OCI-LY1 (cell line): Measurements from ENCODE around the gene HIVEP2.

Experiments used
- H2AFZ ChIP-seq: fragments of 200-600 bp; sonication (generic), shearing (Covaris generic); 2 replicates; pipeline ENCODE4 v1.6.0; 2014; ENCODE audit warnings: antibody characterized with exemption, mild to moderate bottlenecking, low read length
- H3F3A ChIP-seq: fragments of 200-600 bp; sonication (generic), shearing (Covaris generic); 2 replicates; pipeline ENCODE4 v1.6.0; 2014; ENCODE audit warnings: mild to moderate bottlenecking, antibody characterized with exemption, low read length, moderate library complexity; ENCODE audit not compliant: insufficient read depth
- H3K27ac ChIP-seq: fragments of 200-600 bp; sonication (generic); 2 replicates; pipeline ENCODE4 v1.5.1; 2014; ENCODE audit warnings: low read length, mixed run types, mild to moderate bottlenecking, low read depth; ENCODE audit not compliant: poor library complexity, severe bottlenecking
- H3K27me3 ChIP-seq: fragments of 200-600 bp; sonication (generic); 2 replicates; pipeline ENCODE4 v1.6.0; 2014; ENCODE audit warnings: antibody characterized with exemption, mild to moderate bottlenecking, low read length, moderate library complexity; ENCODE audit not compliant: insufficient read depth
- H3K36me3 ChIP-seq: fragments of 200-600 bp; sonication (generic); 2 replicates; pipeline ENCODE4 v1.6.1; 2014; ENCODE audit warnings: mild to moderate bottlenecking, antibody characterized with exemption, low read length, moderate library complexity, mixed read lengths; ENCODE audit not compliant: insufficient read depth
- H3K4me1 ChIP-seq: fragments of 200-600 bp; sonication (generic); 2 replicates; pipeline ENCODE4 v1.5.1; 2014; ENCODE audit warnings: mild to moderate bottlenecking, low read length, moderate library complexity; ENCODE audit not compliant: insufficient read depth, severe bottlenecking
- H3K4me2 ChIP-seq: fragments of 200-600 bp; sonication (generic), shearing (Covaris generic); 2 replicates; pipeline ENCODE4 v1.6.1; 2014; ENCODE audit warnings: low read length
- H3K4me3 ChIP-seq: fragments of 200-600 bp; sonication (generic); 2 replicates; pipeline ENCODE4 v1.5.1; 2014; ENCODE audit warnings: low read length, low read depth, mild to moderate bottlenecking, mixed read lengths; ENCODE audit not compliant: poor library complexity, severe bottlenecking
- H3K79me2 ChIP-seq: fragments of 200-600 bp; shearing (Covaris generic); 2 replicates; pipeline ENCODE4 v1.6.1; 2016; ENCODE audit warnings: mixed run types, low read length, mixed read lengths; ENCODE audit not compliant: insufficient read depth
- H3K9ac ChIP-seq: fragments of 200-600 bp; sonication (generic), shearing (Covaris generic); 2 replicates; pipeline ENCODE4 v1.6.1; 2014; ENCODE audit warnings: mild to moderate bottlenecking, low read length, mixed read lengths
- H3K9me2 ChIP-seq: fragments of 200-600 bp; sonication (generic), shearing (Covaris generic); 2 replicates; pipeline ENCODE4 v1.6.1; 2014; ENCODE audit warnings: low read depth, mild to moderate bottlenecking, low read length, mixed read lengths
- H3K9me3 ChIP-seq: fragments of 200-600 bp; shearing (Covaris generic); 2 replicates; pipeline ENCODE4 v1.6.1; 2014; ENCODE audit warnings: low read length, mixed read lengths
- H4K20me1 ChIP-seq: fragments of 200-600 bp; sonication (generic), shearing (Covaris generic); 2 replicates; pipeline ENCODE4 v1.6.0; 2016; ENCODE audit warnings: mild to moderate bottlenecking, low read length; ENCODE audit not compliant: insufficient read depth
- EZH2 ChIP-seq: fragments of 200-600 bp; sonication (generic), shearing (Covaris generic); IDR thresholded peaks from 2 replicates; pipeline ENCODE4 v1.8.0; 2017; ENCODE audit warnings: borderline replicate concordance, mixed run types, mild to moderate bottlenecking, antibody characterized with exemption, low read length, moderate library complexity, mixed read lengths
- TF ChIP-seq, protein P1 (sequence below): fragments of 200-600 bp; sonication (generic), shearing (Covaris generic); IDR thresholded peaks from 2 replicates; pipeline ENCODE4 v1.5.1; 2017; ENCODE audit warnings: mild to moderate bottlenecking, antibody characterized with exemption, low read length, moderate library complexity, mixed read lengths

HIVEP2 gene

DNA sequence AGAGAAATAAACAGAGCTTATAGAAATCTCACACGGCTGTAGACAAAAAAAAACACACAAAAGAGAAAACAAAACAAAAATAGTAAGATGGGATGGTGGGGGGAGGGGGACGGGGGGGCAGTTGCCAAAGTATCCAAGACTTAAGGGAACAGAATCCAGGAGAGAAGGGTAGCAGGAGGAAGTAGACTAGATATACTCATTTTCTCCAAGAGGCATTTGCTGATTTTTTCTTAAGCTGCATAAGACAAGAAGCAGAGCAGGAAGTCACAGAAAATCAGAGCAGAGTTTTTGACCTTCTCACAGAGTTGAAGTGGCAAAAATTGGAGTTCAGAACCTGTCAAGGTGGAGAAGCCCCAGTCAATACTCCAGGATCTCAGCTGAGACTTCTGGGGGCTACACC, 237.7 kb downstream of the HIVEP2 start:
- H3F3A ChIP-seq = no peaks in the 10 kb centered on the region
- no peak overlapping the region for H3K27ac ChIP-seq
- no peaks in the 10 kb centered on the region for H3K27me3 ChIP-seq
- H3K9me3 ChIP-seq = no peaks in the 10 kb centered on the region
- no peaks in the 10 kb centered on the region for H3K79me2 ChIP-seq
- TF ChIP-seq EZH2 = no peak
- TF ChIP-seq, protein P1, sequence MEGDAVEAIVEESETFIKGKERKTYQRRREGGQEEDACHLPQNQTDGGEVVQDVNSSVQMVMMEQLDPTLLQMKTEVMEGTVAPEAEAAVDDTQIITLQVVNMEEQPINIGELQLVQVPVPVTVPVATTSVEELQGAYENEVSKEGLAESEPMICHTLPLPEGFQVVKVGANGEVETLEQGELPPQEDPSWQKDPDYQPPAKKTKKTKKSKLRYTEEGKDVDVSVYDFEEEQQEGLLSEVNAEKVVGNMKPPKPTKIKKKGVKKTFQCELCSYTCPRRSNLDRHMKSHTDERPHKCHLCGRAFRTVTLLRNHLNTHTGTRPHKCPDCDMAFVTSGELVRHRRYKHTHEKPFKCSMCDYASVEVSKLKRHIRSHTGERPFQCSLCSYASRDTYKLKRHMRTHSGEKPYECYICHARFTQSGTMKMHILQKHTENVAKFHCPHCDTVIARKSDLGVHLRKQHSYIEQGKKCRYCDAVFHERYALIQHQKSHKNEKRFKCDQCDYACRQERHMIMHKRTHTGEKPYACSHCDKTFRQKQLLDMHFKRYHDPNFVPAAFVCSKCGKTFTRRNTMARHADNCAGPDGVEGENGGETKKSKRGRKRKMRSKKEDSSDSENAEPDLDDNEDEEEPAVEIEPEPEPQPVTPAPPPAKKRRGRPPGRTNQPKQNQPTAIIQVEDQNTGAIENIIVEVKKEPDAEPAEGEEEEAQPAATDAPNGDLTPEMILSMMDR = no peak
- peaks cover 4% of the 10 kb centered on the region for H3K4me1 ChIP-seq
- no peak overlapping the region for H3K9ac ChIP-seq
- H3K36me3 ChIP-seq = no peaks in the 10 kb centered on the region
- H3K4me2 ChIP-seq = no peak overlapping the region
- no peaks in the 10 kb centered on the region for H4K20me1 ChIP-seq
- no peak overlapping the region for H2AFZ ChIP-seq
- no peaks in the 10 kb centered on the region for H3K9me2 ChIP-seq
- no peak overlapping the region for H3K4me3 ChIP-seq

DNA sequence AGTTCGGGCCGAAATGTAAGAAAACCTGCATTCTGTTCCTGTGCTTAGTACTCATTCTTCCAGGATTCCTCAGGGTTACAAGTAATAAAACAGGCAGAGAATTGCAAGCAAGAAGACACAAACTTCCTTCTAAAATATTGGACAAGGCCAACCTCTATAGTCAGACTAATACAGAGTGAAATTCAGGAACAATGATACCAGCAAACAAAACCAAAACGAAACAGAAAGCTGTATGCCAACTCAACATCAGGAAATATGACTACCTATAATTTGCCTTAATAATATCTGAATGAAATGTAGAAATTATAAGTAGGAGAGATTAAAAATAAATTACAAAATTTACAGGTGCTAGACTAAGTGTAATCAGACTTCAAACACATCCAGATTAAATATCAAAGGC, 238.8 kb downstream of the HIVEP2 start:
- no peak for TF ChIP-seq EZH2
- TF ChIP-seq, protein P1 = no peak
- Histone ChIP-seq H4K20me1 (no peaks in the 10 kb centered on the region), H3K27ac (no peak overlapping the region), H2AFZ (no peak overlapping the region), H3K4me2 (no peak overlapping the region), H3K79me2 (no peaks in the 10 kb centered on the region), H3K9me3 (no peaks in the 10 kb centered on the region), H3F3A (no peaks in the 10 kb centered on the region), H3K36me3 (no peaks in the 10 kb centered on the region), H3K9ac (no peak overlapping the region), H3K9me2 (no peaks in the 10 kb centered on the region), H3K27me3 (no peaks in the 10 kb centered on the region), H3K4me3 (no peak overlapping the region), H3K4me1 (peaks cover 7% of the 10 kb centered on the region)

DNA sequence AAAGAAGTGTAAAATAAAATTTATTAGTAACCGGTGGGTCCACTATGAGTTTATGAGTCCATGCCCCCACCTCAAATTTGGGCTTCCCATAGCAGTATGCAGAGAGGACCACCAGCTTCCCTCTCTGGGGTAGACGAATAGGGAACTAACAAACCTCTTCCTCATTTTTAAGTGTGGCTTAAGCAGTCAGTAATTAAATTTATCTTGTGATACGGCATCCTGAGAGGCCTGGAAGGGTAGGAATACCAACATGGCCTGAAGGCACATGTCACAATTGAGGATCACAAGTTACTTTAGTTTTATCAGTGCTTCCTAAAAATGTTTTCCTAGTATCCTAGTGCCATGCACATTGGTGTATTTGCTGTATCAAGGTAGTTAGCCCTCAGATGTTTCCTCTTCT, 239.9 kb downstream of the HIVEP2 start:
- H3K9me3 ChIP-seq = no peaks in the 10 kb centered on the region
- H3K27ac ChIP-seq = no peak overlapping the region
- H3K79me2 ChIP-seq = no peaks in the 10 kb centered on the region
- no peak overlapping the region for H3K9ac ChIP-seq
- H3F3A ChIP-seq = no peaks in the 10 kb centered on the region
- H3K4me1 ChIP-seq = peaks cover 7% of the 10 kb centered on the region
- no peaks in the 10 kb centered on the region for H3K9me2 ChIP-seq
- TF ChIP-seq, protein P1 = no peak
- TF ChIP-seq EZH2 = no peak
- H3K4me2 ChIP-seq = no peak overlapping the region
- no peak overlapping the region for H2AFZ ChIP-seq
- H3K4me3 ChIP-seq = no peak overlapping the region
- no peaks in the 10 kb centered on the region for H3K27me3 ChIP-seq
- no peaks in the 10 kb centered on the region for H4K20me1 ChIP-seq
- H3K36me3 ChIP-seq = no peaks in the 10 kb centered on the region
